Measurements from ENCODE around the gene UIMC1.

UIMC1 gene

DNA sequence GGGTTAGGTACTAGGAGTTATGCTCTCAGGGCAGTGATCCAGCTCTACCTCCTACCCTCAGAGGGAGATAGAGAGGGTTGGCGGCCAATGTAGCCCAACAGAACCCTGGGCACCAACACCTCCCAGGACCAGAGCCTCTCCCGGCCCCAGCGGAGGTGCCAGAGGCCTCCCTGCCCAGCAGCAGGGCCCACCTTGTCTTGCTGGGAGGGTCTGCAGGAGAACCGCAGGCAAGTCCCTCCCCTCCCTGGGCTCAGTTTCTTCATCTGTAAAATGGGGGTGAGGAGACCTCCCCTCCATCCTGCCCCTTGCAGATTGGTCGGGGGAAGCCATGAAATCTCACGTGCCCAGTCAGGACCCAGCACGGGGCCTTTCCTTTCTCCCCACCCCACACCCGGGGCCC is 141.8 kb downstream of the UIMC1 start:
- H3F3A ChIP-seq (ENCODE audit: low read depth) = no peaks in the 10 kb centered on the region
- H2AFZ ChIP-seq (ENCODE audit: low read length) = no peak overlapping the region
- no peaks in the 10 kb centered on the region for H3K9me3 ChIP-seq (ENCODE audit: insufficient read depth, low read depth, low read length)
- H3K27me3 ChIP-seq (ENCODE audit: insufficient read depth, low read length, poor library complexity, severe bottlenecking) = no peaks in the 10 kb centered on the region
- no peaks in the 10 kb centered on the region for H3K4me1 ChIP-seq (ENCODE audit: insufficient read depth, low read length, poor library complexity, severe bottlenecking)
- H3K4me3 ChIP-seq (ENCODE audit: low read length, poor library complexity, severe bottlenecking) = no peak overlapping the region
- no peak overlapping the region for H3K4me2 ChIP-seq (ENCODE audit: low read depth, low read length, poor library complexity, severe bottlenecking)
- H3K9me2 ChIP-seq (replicated peaks; ENCODE audit: low read depth, low read length) = no peaks in the 10 kb centered on the region
- H3K79me2 ChIP-seq (ENCODE audit: insufficient read depth, low read length) = no peaks in the 10 kb centered on the region
- no peaks in the 10 kb centered on the region for H3K36me3 ChIP-seq (ENCODE audit: insufficient read depth, low read length)
- H3K9ac ChIP-seq (ENCODE audit: low read depth, low read length, poor library complexity, severe bottlenecking) = no peak overlapping the region
- TF ChIP-seq, protein P1, sequence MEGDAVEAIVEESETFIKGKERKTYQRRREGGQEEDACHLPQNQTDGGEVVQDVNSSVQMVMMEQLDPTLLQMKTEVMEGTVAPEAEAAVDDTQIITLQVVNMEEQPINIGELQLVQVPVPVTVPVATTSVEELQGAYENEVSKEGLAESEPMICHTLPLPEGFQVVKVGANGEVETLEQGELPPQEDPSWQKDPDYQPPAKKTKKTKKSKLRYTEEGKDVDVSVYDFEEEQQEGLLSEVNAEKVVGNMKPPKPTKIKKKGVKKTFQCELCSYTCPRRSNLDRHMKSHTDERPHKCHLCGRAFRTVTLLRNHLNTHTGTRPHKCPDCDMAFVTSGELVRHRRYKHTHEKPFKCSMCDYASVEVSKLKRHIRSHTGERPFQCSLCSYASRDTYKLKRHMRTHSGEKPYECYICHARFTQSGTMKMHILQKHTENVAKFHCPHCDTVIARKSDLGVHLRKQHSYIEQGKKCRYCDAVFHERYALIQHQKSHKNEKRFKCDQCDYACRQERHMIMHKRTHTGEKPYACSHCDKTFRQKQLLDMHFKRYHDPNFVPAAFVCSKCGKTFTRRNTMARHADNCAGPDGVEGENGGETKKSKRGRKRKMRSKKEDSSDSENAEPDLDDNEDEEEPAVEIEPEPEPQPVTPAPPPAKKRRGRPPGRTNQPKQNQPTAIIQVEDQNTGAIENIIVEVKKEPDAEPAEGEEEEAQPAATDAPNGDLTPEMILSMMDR (conservative IDR thresholded peaks at IDR 0.05; ENCODE audit: low read length) = no peak
- TF ChIP-seq EZH2phosphoT487 (IDR thresholded peaks at IDR 0.05; ENCODE audit: borderline replicate concordance) = no peak
- H4K20me1 ChIP-seq (ENCODE audit: insufficient read depth, low read length, poor library complexity, severe bottlenecking) = no peaks in the 10 kb centered on the region

DNA sequence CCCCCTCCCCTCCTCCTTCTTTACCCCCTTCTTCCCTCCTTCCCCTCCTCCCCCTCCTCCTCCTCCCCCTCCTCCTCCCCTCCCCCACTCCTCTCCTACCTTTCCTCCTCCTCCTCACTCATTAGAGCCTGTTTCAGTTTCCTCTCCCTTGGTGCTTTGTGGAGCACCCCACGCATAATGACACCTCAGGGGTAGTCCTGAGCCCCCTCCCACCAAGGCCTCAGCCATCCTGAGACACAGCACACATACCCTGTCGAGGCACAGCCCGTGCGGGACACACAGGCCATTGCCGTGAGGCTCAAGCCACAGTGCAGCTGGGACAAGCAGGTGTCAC is 142.8 kb downstream of the UIMC1 start:
- Histone ChIP-seq H3K27me3 (ENCODE audit: insufficient read depth, low read length, poor library complexity, severe bottlenecking) (no peaks in the 10 kb centered on the region), H4K20me1 (ENCODE audit: insufficient read depth, low read length, poor library complexity, severe bottlenecking) (no peaks in the 10 kb centered on the region)

DNA sequence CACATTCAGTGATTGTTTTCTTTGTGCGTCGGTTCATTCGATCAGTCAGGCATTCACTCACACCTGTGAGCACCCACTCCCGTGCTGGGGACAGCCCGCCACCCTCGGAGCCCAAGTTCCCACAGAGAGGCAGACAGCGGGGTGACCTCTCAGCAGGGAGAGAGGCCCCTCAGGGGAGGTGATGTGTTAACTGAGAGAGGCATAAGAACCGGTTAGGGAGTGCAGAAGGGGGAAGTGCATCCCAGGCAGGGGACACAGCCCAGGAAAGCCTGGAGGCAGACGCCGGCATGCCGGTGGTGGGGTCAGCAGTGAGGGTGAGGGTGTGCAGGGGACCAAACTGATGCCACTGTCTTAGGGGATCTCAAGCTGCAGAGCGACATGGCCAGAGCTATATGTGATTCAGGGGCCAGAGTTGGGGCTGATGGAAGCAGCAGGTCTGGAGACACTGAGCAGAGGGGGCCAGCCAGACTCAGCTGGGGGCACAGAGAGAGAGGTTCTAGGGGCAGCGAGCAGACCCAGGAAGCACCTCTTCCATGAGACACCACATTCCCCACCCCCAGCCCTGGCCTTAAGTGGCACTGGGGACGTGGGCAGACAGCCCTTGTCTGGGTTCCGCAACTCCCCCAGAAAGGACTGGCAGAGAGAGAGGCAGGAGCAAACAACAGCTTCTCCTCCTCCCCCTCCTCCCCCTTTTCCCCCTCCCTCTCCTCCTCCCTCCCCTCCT is 143.4 kb downstream of the UIMC1 start:
- no peak overlapping the region for H3K4me3 ChIP-seq (ENCODE audit: low read length, poor library complexity, severe bottlenecking)
- H3K27me3 ChIP-seq (ENCODE audit: insufficient read depth, low read length, poor library complexity, severe bottlenecking) = no peaks in the 10 kb centered on the region
- no peaks in the 10 kb centered on the region for H3K4me1 ChIP-seq (ENCODE audit: insufficient read depth, low read length, poor library complexity, severe bottlenecking)
- TF ChIP-seq, protein P1 (conservative IDR thresholded peaks at IDR 0.05; ENCODE audit: low read length) = no peak
- H3F3A ChIP-seq (ENCODE audit: low read depth) = no peaks in the 10 kb centered on the region
- no peaks in the 10 kb centered on the region for H3K36me3 ChIP-seq (ENCODE audit: insufficient read depth, low read length)
- no peak overlapping the region for H3K4me2 ChIP-seq (ENCODE audit: low read depth, low read length, poor library complexity, severe bottlenecking)
- H2AFZ ChIP-seq (ENCODE audit: low read length) = no peak overlapping the region
- no peak overlapping the region for H3K9ac ChIP-seq (ENCODE audit: low read depth, low read length, poor library complexity, severe bottlenecking)
- H3K79me2 ChIP-seq (ENCODE audit: insufficient read depth, low read length) = no peaks in the 10 kb centered on the region
- no peaks in the 10 kb centered on the region for H3K9me2 ChIP-seq (replicated peaks; ENCODE audit: low read depth, low read length)
- no peaks in the 10 kb centered on the region for H3K9me3 ChIP-seq (ENCODE audit: insufficient read depth, low read depth, low read length)
- H4K20me1 ChIP-seq (ENCODE audit: insufficient read depth, low read length, poor library complexity, severe bottlenecking) = no peaks in the 10 kb centered on the region

More for the DNA sequence above, 142.8 kb downstream of the UIMC1 start:
- H3K4me1 ChIP-seq (ENCODE audit: insufficient read depth, low read length, poor library complexity, severe bottlenecking) = no peaks in the 10 kb centered on the region
- no peaks in the 10 kb centered on the region for H3K79me2 ChIP-seq (ENCODE audit: insufficient read depth, low read length)
- no peak overlapping the region for H2AFZ ChIP-seq (ENCODE audit: low read length)
- no peak overlapping the region for H3K4me2 ChIP-seq (ENCODE audit: low read depth, low read length, poor library complexity, severe bottlenecking)
- H3K9ac ChIP-seq (ENCODE audit: low read depth, low read length, poor library complexity, severe bottlenecking) = no peak overlapping the region
- no peaks in the 10 kb centered on the region for H3K9me2 ChIP-seq (replicated peaks; ENCODE audit: low read depth, low read length)
- TF ChIP-seq, protein P1 (conservative IDR thresholded peaks at IDR 0.05; ENCODE audit: low read length) = no peak
- no peak for TF ChIP-seq EZH2phosphoT487 (IDR thresholded peaks at IDR 0.05; ENCODE audit: borderline replicate concordance)
- H3K36me3 ChIP-seq (ENCODE audit: insufficient read depth, low read length) = no peaks in the 10 kb centered on the region
- no peak overlapping the region for H3K4me3 ChIP-seq (ENCODE audit: low read length, poor library complexity, severe bottlenecking)
- no peaks in the 10 kb centered on the region for H3K9me3 ChIP-seq (ENCODE audit: insufficient read depth, low read depth, low read length)
- no peaks in the 10 kb centered on the region for H3F3A ChIP-seq (ENCODE audit: low read depth)
